ENCODE results near the gene TSC22D4.

- TF ChIP-seq EZH2phosphoT487 (IDR thresholded peaks at IDR 0.05; ENCODE audit: insufficient read depth, low read depth) (no peak), EZH2 (IDR thresholded peaks at IDR 0.05; ENCODE audit: insufficient read depth, poor library complexity, severe bottlenecking) (no peak)
Measured at GRCh38 chr7:100489824-100490223, 10.8 kb upstream of the TSC22D4 start.

Data from GM23248 (cell line).